Muscle of leg (tissue), 11 donors: ENCODE results near the gene TMEM181. TPM values are rescaled to one million over a fixed set of nuclear protein-coding genes. Genes with fewer than 3 reads are reported as not detected.
A peak's percentile ranks its signal among the peaks of the same experiment; 100 is the strongest.
"Not testable (repeated sequence)": the region's sequence is repeated elsewhere in the genome, so short reads cannot be mapped to it uniquely, and the experiment has no call there.

ENCODE experiments used
- DNase-seq: peaks from one replicate; pipeline ENCODE4 v3.0.0; 2013
- H3K27ac ChIP-seq: one replicate; pipeline ENCODE4 v1.5.1; 2013; ENCODE audit warnings: mild to moderate bottlenecking, low read length, control low read depth
- H3K27me3 ChIP-seq: one replicate; pipeline ENCODE4 v1.6.1; 2013; ENCODE audit warnings: low read length; ENCODE audit not compliant: control insufficient read depth, insufficient read depth
- H3K36me3 ChIP-seq: one replicate; pipeline ENCODE4 v1.6.1; 2013; ENCODE audit warnings: low read length; ENCODE audit not compliant: control insufficient read depth, insufficient read depth
- H3K4me1 ChIP-seq: one replicate; pipeline ENCODE4 v1.6.1; 2013; ENCODE audit warnings: low read length; ENCODE audit not compliant: control insufficient read depth, insufficient read depth
- H3K4me3 ChIP-seq: one replicate; pipeline ENCODE4 v1.5.1; 2013; ENCODE audit warnings: low read length, control low read depth
- H3K9me3 ChIP-seq: replicated peaks from 2 replicates; pipeline ENCODE4 v1.6.1; 2013; ENCODE audit warnings: low read depth, low read length; ENCODE audit not compliant: control insufficient read depth
- WGBS: methylation state at CpG from one replicate; pipeline ENCODE4 v1.1.5; 2013; ENCODE audit warnings: missing lambda C conversion rate; ENCODE audit not compliant: insufficient coverage; 5-methylcytosine and 5-hydroxymethylcytosine counted together
- polyA plus RNA-seq, 8 donors: library from polyadenylated mRNA; unstranded; fragments of 120-200 nt; gene quantifications; one replicate each; pipeline versions ENCODE4 v1.2.1 to v1.2.3, GENCODE V29; 2013; ENCODE audit warnings: inconsistent platforms in 1 of 8, low replicate concordance in 1 of 8; ENCODE audit not compliant: insufficient read length in 8 of 8, insufficient read depth in 1 of 8
- total RNA-seq: library from RNA; stranded (reverse); fragments of 120-200 nt; gene quantifications from one replicate; pipeline ENCODE4 v1.2.4, GENCODE V29; 2013

TMEM181 gene
- total and polyA plus RNA-seq, 9 donors, result 13.3 to 22.2 (median 16.1) TPM

- peaks cover 62% of the 10 kb centered on the region for H3K36me3 ChIP-seq
- WGBS, result 53% methylated on average over 9 of the region's 9 CpGs
- no peaks in the 10 kb centered on the region for H3K9me3 ChIP-seq
- no peak overlapping the region for H3K4me3 ChIP-seq
- H3K27me3 ChIP-seq, result no peaks in the 10 kb centered on the region
- no peak for DNase-seq
- H3K27ac ChIP-seq, result no peak overlapping the region
- peaks cover 11% of the 10 kb centered on the region for H3K4me1 ChIP-seq
These were observed 68.0 kb downstream of the TMEM181 start for GRCh38 chr6:158627940-158628211.

- 87% methylated on average over 10 of the region's 17 CpGs for WGBS
- no peaks in the 10 kb centered on the region for H3K27me3 ChIP-seq
- H3K36me3 ChIP-seq, result peaks cover 66% of the 10 kb centered on the region
- H3K27ac ChIP-seq, result no peak overlapping the region
- H3K4me1 ChIP-seq, result peaks cover 11% of the 10 kb centered on the region
- no peaks in the 10 kb centered on the region for H3K9me3 ChIP-seq
- DNase-seq, result no peak
- H3K4me3 ChIP-seq, result no peak overlapping the region
These were observed 68.7 kb downstream of the TMEM181 start for GRCh38 chr6:158628542-158628941.

- H3K27me3 ChIP-seq, result no peaks in the 10 kb centered on the region
- no peak for DNase-seq
- H3K9me3 ChIP-seq, result no peaks in the 10 kb centered on the region
- 81% methylated on average over 20 of the region's 20 CpGs for WGBS
- H3K36me3 ChIP-seq, result peaks cover 59% of the 10 kb centered on the region
- peaks cover 11% of the 10 kb centered on the region for H3K4me1 ChIP-seq
- H3K27ac ChIP-seq, result no peak overlapping the region
- no peak overlapping the region for H3K4me3 ChIP-seq
These were observed 69.7 kb downstream of the TMEM181 start for GRCh38 chr6:158629367-158630221.

GRCh38 chr6:158630938-158631616 is 71.2 kb downstream of the TMEM181 start:
- H3K27ac ChIP-seq, result peak overlapping the region; percentile 25
- no peak for DNase-seq
- no peak overlapping the region for H3K4me3 ChIP-seq
- H3K9me3 ChIP-seq, result no peaks in the 10 kb centered on the region
- H3K4me1 ChIP-seq, result peaks cover 11% of the 10 kb centered on the region
- 57% methylated on average over 15 of the region's 19 CpGs for whole genome bisulfite sequencing
- no peaks in the 10 kb centered on the region for H3K27me3 ChIP-seq
- H3K36me3 ChIP-seq, result peaks cover 53% of the 10 kb centered on the region

- Histone ChIP-seq H3K36me3 (peaks cover 53% of the 10 kb centered on the region), H3K9me3 (no peaks in the 10 kb centered on the region), H3K4me1 (peaks cover 11% of the 10 kb centered on the region), H3K27me3 (no peaks in the 10 kb centered on the region), H3K4me3 (no peak overlapping the region), H3K27ac (peak overlapping the region; percentile 25)
- WGBS, result 42% methylated on average over 7 of the region's 19 CpGs
- DNase-seq, result peak; percentile 84
These were observed 72.0 kb downstream of the TMEM181 start for GRCh38 chr6:158631678-158632537.

- not testable (repeated sequence) for H3K4me3 ChIP-seq, H3K9me3 ChIP-seq, H3K27me3 ChIP-seq, H3K27ac ChIP-seq, DNase-seq
- Histone ChIP-seq H3K36me3 (peaks cover 53% of the 10 kb centered on the region), H3K4me1 (peaks cover 11% of the 10 kb centered on the region)
- no CpG with 5 or more reads among the region's 3 CpGs for WGBS
These were observed 72.7 kb downstream of the TMEM181 start for GRCh38 chr6:158632538-158633119.

- Histone ChIP-seq H3K27ac (no peak overlapping the region), H3K4me3 (no peak overlapping the region), H3K4me1 (peaks cover 11% of the 10 kb centered on the region), H3K9me3 (no peaks in the 10 kb centered on the region), H3K36me3 (peaks cover 49% of the 10 kb centered on the region), H3K27me3 (no peaks in the 10 kb centered on the region)
- 91% methylated on average over 11 of the region's 11 CpGs for WGBS
- DNase-seq, result no peak
These were observed 73.2 kb downstream of the TMEM181 start for GRCh38 chr6:158633127-158633526.

- Histone ChIP-seq H3K4me3 (no peak overlapping the region), H3K36me3 (peaks cover 46% of the 10 kb centered on the region), H3K27ac (no peak overlapping the region), H3K27me3 (no peaks in the 10 kb centered on the region), H3K4me1 (peaks cover 11% of the 10 kb centered on the region), H3K9me3 (no peaks in the 10 kb centered on the region)
- WGBS, result no CpG with 5 or more reads among the region's 6 CpGs
- DNase-seq, result no peak
These were observed 75.0 kb downstream of the TMEM181 start for GRCh38 chr6:158634695-158635426.

- peaks cover 48% of the 10 kb centered on the region for H3K36me3 ChIP-seq
- no peaks in the 10 kb centered on the region for H3K27me3 ChIP-seq
- WGBS, result 100% methylated on average over 1 of the region's 7 CpGs
- no peak overlapping the region for H3K27ac ChIP-seq
- H3K9me3 ChIP-seq, result no peaks in the 10 kb centered on the region
- H3K4me1 ChIP-seq, result peaks cover 11% of the 10 kb centered on the region
- H3K4me3 ChIP-seq, result no peak overlapping the region
- DNase-seq, result no peak
These were observed 75.7 kb downstream of the TMEM181 start for GRCh38 chr6:158635427-158636073.
